Brain microvascular endothelial cell (primary cell): ENCODE data around the gene ETV5.

Source experiments
- DNase-seq: peaks from one replicate; pipeline ENCODE4 v3.0.0-alpha.2; 2020
- H3K27ac ChIP-seq: fragments of 250-450 bp; sonication (Bioruptor Pico); 2 replicates; pipeline ENCODE4 v1.5.1; 2020; ENCODE audit warnings: mild to moderate bottlenecking, moderate library complexity
- H3K27me3 ChIP-seq: fragments of 250-450 bp; sonication (Bioruptor Pico); replicated peaks from 2 replicates; pipeline ENCODE4 v1.5.1; 2020; ENCODE audit warnings: mild to moderate bottlenecking
- H3K36me3 ChIP-seq: fragments of 250-450 bp; sonication (Bioruptor Pico); replicated peaks from 2 replicates; pipeline ENCODE4 v1.5.1; 2020; ENCODE audit warnings: mild to moderate bottlenecking
- H3K4me3 ChIP-seq: 2 replicates; pipeline ENCODE4 v1.5.1; 2011; ENCODE audit warnings: low read depth, mild to moderate bottlenecking, control low read depth, low read length, moderate library complexity
- CTCF ChIP-seq: IDR thresholded peaks from 2 replicates; pipeline ENCODE4 v1.5.1; 2011; ENCODE audit warnings: low read depth, mild to moderate bottlenecking, moderate library complexity, low read length, control low read depth, inconsistent platforms; ENCODE audit errors: missing control alignments
- in situ Hi-C: cut with HindIII; loops from 2 replicates; pipeline ENCODE4 v1.10.0; 2017; ENCODE audit warnings: low sequenced_read_pairs, low pct_ligation_motif_present

Gene ETV5

GRCh38 chr3:186094696-186095425 is 14.0 kb downstream of the ETV5 start:
- no peak for DNase-seq
- in situ Hi-C loops: no loop called here
- Histone ChIP-seq H3K4me3 (no peak overlapping the region), H3K27me3 (no peaks in the 10 kb centered on the region), H3K27ac (no peak overlapping the region), H3K36me3 (peaks cover 30% of the 10 kb centered on the region)
- TF ChIP-seq CTCF: no peak

- Histone ChIP-seq H3K27ac (no peak overlapping the region), H3K36me3 (peaks cover 28% of the 10 kb centered on the region), H3K4me3 (no peak overlapping the region), H3K27me3 (no peaks in the 10 kb centered on the region)
- DNase-seq: no peak
- TF ChIP-seq CTCF: no peak
- in situ Hi-C loops: no loop called here
Measured at GRCh38 chr3:186094271-186094670, 14.6 kb downstream of the ETV5 start.

DNA sequence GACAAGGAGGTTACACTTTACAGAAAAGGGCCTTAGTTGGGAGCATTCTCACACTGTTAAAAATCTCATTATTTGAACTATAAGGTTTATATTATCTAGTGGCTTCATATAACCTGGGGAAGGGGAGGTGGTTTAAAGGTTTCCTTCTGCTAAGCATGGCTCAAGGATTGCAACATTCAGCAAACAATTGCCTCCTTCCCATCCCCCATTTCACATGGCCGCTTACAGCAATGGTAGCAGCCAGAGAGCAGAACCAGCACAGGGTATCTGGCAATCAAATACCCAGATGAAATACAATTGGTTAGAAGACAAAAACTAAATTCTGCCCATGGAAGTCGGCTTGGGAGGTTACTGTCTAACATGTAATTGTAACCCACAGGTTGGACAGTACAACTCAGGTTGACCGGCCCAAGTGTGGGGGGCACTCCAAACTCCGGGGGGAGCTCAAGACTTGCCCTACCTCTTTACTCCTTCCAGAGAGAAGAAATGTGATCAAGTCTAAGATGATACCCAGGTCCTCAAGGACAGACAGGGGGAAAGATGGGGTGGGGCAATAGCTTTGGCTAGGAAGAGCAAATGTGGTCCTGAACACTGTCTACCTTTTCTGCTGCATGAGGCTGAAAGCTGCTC is 15.5 kb downstream of the ETV5 start:
- Histone ChIP-seq H3K36me3 (peaks cover 27% of the 10 kb centered on the region), H3K4me3 (no peak overlapping the region), H3K27ac (no peak overlapping the region), H3K27me3 (no peaks in the 10 kb centered on the region)
- no peak for DNase-seq
- no peak for TF ChIP-seq CTCF
- in situ Hi-C loops: no loop called here

DNA sequence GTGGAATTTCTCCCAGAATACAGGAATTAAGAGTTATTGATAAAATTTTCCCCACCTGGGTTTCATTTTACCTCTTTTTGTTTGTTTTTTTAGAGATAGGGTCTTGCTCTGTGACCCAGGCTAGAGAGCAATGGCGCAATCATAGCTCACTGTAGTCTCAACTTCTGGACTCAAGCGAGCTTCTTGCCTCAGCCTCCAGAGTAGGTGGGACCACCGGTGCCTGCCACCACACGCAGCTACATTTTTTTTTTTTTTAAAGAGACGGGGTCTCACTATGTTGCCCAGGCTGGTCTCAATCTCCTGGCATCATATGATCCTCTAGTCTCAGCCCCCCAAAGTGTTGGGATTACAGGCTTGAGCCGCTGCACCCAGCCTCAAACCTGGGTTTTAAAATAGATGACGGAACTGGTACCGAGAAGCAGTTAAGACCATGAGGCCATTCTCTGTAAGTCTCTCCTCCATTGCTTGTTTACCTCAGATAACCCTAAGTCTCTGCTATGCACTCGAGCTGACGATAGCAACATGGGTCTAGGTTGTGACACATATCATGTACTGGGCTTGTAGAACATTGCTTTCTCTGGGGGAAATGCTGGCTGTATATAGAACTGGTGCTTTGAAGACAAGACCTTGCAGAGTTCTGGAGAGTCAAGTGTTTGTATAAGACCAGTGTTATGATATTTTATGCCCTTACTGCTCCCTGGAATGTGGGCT is 16.4 kb downstream of the ETV5 start:
- Histone ChIP-seq H3K4me3 (no peak overlapping the region), H3K27me3 (no peaks in the 10 kb centered on the region), H3K27ac (no peak overlapping the region), H3K36me3 (peaks cover 29% of the 10 kb centered on the region)
- DNase-seq: no peak
- TF ChIP-seq CTCF: no peak
- in situ Hi-C loops: no loop called here

GRCh38 chr3:186090901-186091300 is 18.0 kb downstream of the ETV5 start:
- in situ Hi-C loops: no loop called here
- peaks cover 31% of the 10 kb centered on the region for H3K36me3 ChIP-seq

More at GRCh38 chr3:186090901-186091300, 18.0 kb downstream of the ETV5 start:
- no peak overlapping the region for H3K27ac ChIP-seq
- no peaks in the 10 kb centered on the region for H3K27me3 ChIP-seq
- no peak overlapping the region for H3K4me3 ChIP-seq
- TF ChIP-seq CTCF: no peak
- no peak for DNase-seq
